ENCODE data around the gene C2CD4D.
"Not testable (repeated sequence)": the region's sequence is repeated elsewhere in the genome, so short reads cannot be mapped to it uniquely, and the experiment has no call there.

The C2CD4D gene

GRCh38 chr1:151882466-151882865 lies 42.8 kb upstream of the C2CD4D start:
- H3K27ac ChIP-seq = no peak overlapping the region
- H3K4me3 ChIP-seq (ENCODE audit: low read depth, low read length) = no peak overlapping the region
- in situ Hi-C loops (cut with HindIII; ENCODE audit: low pct_ligation_motif_present, low sequenced_read_pairs) = no loop called here
- H3K27me3 ChIP-seq (replicated peaks) = no peaks in the 10 kb centered on the region
- TF ChIP-seq CTCF (IDR thresholded peaks at IDR 0.05; ENCODE audit: low read depth, low read length, missing control alignments) = no peak
- no peaks in the 10 kb centered on the region for H3K36me3 ChIP-seq (replicated peaks)
- no peak for DNase-seq

- Histone ChIP-seq H3K36me3 (replicated peaks) (no peaks in the 10 kb centered on the region), H3K27ac (no peak overlapping the region), H3K27me3 (replicated peaks) (no peaks in the 10 kb centered on the region), H3K4me3 (ENCODE audit: low read depth, low read length) (no peak overlapping the region)
- in situ Hi-C loops (cut with HindIII; ENCODE audit: low pct_ligation_motif_present, low sequenced_read_pairs) = no loop called here
- peak; percentile 3 for TF ChIP-seq CTCF (IDR thresholded peaks at IDR 0.05; ENCODE audit: low read depth, low read length, missing control alignments)
- no peak for DNase-seq
These were observed 41.9 kb upstream of the C2CD4D start for GRCh38 chr1:151881479-151881878.

GRCh38 chr1:151875419-151876097 lies 35.9 kb upstream of the C2CD4D start:
- DNase-seq = no peak
- Histone ChIP-seq H3K27me3 (replicated peaks) (no peaks in the 10 kb centered on the region), H3K36me3 (replicated peaks) (no peaks in the 10 kb centered on the region), H3K27ac (no peak overlapping the region), H3K4me3 (ENCODE audit: low read depth, low read length) (no peak overlapping the region)
- TF ChIP-seq CTCF (IDR thresholded peaks at IDR 0.05; ENCODE audit: low read depth, low read length, missing control alignments) = no peak
- in situ Hi-C loops (cut with HindIII; ENCODE audit: low pct_ligation_motif_present, low sequenced_read_pairs) = no loop called here

- H3K27me3 ChIP-seq (replicated peaks); in situ Hi-C loops (cut with HindIII; ENCODE audit: low pct_ligation_motif_present, low sequenced_read_pairs): not testable (repeated sequence)
These were observed 33.2 kb upstream of the C2CD4D start for GRCh38 chr1:151872776-151873175.

GRCh38 chr1:151871284-151872030 lies 31.8 kb upstream of the C2CD4D start:
- Histone ChIP-seq H3K27ac (no peak overlapping the region), H3K27me3 (replicated peaks) (no peaks in the 10 kb centered on the region), H3K36me3 (replicated peaks) (no peaks in the 10 kb centered on the region), H3K4me3 (ENCODE audit: low read depth, low read length) (no peak overlapping the region)
- DNase-seq = no peak
- in situ Hi-C loops (cut with HindIII; ENCODE audit: low pct_ligation_motif_present, low sequenced_read_pairs) = no loop called here
- no peak for TF ChIP-seq CTCF (IDR thresholded peaks at IDR 0.05; ENCODE audit: low read depth, low read length, missing control alignments)

More at GRCh38 chr1:151872776-151873175, 33.2 kb upstream of the C2CD4D start:
- DNase-seq; H3K36me3 ChIP-seq (replicated peaks); H3K4me3 ChIP-seq (ENCODE audit: low read depth, low read length); H3K27ac ChIP-seq: not testable (repeated sequence)

- no peaks in the 10 kb centered on the region for H3K27me3 ChIP-seq (replicated peaks)
- in situ Hi-C loops (cut with HindIII; ENCODE audit: low pct_ligation_motif_present, low sequenced_read_pairs) = no loop called here
- DNase-seq = no peak
- no peaks in the 10 kb centered on the region for H3K36me3 ChIP-seq (replicated peaks)
- H3K4me3 ChIP-seq (ENCODE audit: low read depth, low read length) = no peak overlapping the region
- TF ChIP-seq CTCF (IDR thresholded peaks at IDR 0.05; ENCODE audit: low read depth, low read length, missing control alignments) = no peak
- H3K27ac ChIP-seq = no peak overlapping the region
These were observed 28.9 kb upstream of the C2CD4D start for GRCh38 chr1:151868486-151868885.
